Mesenchymal stem cell (in vitro differentiated cells and primary cell): Measurements from ENCODE around the gene GIPC2.
"Not testable (repeated sequence)": the region's sequence is repeated elsewhere in the genome, so short reads cannot be mapped to it uniquely, and the experiment has no call there.

Experiments used
- DNase-seq: peaks from one replicate; pipeline ENCODE4 v3.0.0-alpha.2; 2013
- H2AFZ ChIP-seq: one replicate; pipeline ENCODE4 v1.6.1; 2013; ENCODE audit warnings: low read depth, mild to moderate bottlenecking, control low read depth, inconsistent platforms, low read length, moderate library complexity
- H2AK5ac ChIP-seq: 2 replicates; pipeline ENCODE4 v1.6.1; 2013; ENCODE audit warnings: low read length, moderate library complexity, mild to moderate bottlenecking, inconsistent platforms; ENCODE audit not compliant: severe bottlenecking
- H2BK120ac ChIP-seq: one replicate; pipeline ENCODE4 v1.6.1; 2013; ENCODE audit warnings: low read depth, mild to moderate bottlenecking, inconsistent platforms, low read length, moderate library complexity
- H2BK12ac ChIP-seq, 2 experiments: one replicate each; pipeline ENCODE4 v1.6.1; 2013; ENCODE audit warnings: inconsistent platforms in 2 of 2, low read length in 2 of 2, mild to moderate bottlenecking in 2 of 2, moderate library complexity in 2 of 2, control low read depth in 1 of 2
- H2BK15ac ChIP-seq: one replicate; pipeline ENCODE4 v1.6.1; 2013; ENCODE audit warnings: mild to moderate bottlenecking, low read depth, inconsistent platforms; ENCODE audit not compliant: poor library complexity, severe bottlenecking
- H2BK5ac ChIP-seq: 2 replicates; pipeline ENCODE4 v1.6.1; 2013; ENCODE audit warnings: low read depth, mild to moderate bottlenecking, low read length, control low read depth, inconsistent platforms; ENCODE audit not compliant: poor library complexity, severe bottlenecking
- H3K14ac ChIP-seq, 2 experiments: one replicate each; pipeline ENCODE4 v1.6.1; 2013; ENCODE audit warnings: inconsistent platforms in 2 of 2, low read length in 2 of 2, control low read depth in 1 of 2, mild to moderate bottlenecking in 1 of 2, moderate library complexity in 1 of 2
- H3K18ac ChIP-seq, 2 experiments: one replicate each; pipeline ENCODE4 v1.6.1; 2013; ENCODE audit warnings: inconsistent platforms in 2 of 2, low read length in 2 of 2, control low read depth in 1 of 2, low read depth in 1 of 2, mild to moderate bottlenecking in 1 of 2
- H3K23ac ChIP-seq, 2 experiments: one replicate each; pipeline ENCODE4 v1.6.1; 2013; ENCODE audit warnings: inconsistent platforms in 2 of 2, low read length in 2 of 2, mild to moderate bottlenecking in 2 of 2, moderate library complexity in 2 of 2, control low read depth in 1 of 2
- H3K27ac ChIP-seq: 2 replicates; pipeline ENCODE4 v1.5.1; 2013; ENCODE audit warnings: mild to moderate bottlenecking, moderate library complexity, low read length, control low read depth, inconsistent platforms; ENCODE audit not compliant: poor library complexity, severe bottlenecking
- H3K27me3 ChIP-seq, 2 experiments: 2 replicates each; pipeline versions ENCODE4 v1.6.1 to v1.7.0; 2013; ENCODE audit warnings: low read length in 2 of 2, mild to moderate bottlenecking in 2 of 2, moderate library complexity in 2 of 2, control low read depth in 1 of 2, inconsistent platforms in 1 of 2; ENCODE audit not compliant: control insufficient read depth in 1 of 2, insufficient read depth in 1 of 2
- H3K36me3 ChIP-seq, 2 experiments: 2 replicates each; pipeline versions ENCODE4 v1.6.1 to v1.7.0; 2013; ENCODE audit warnings: low read length in 2 of 2, control low read depth in 1 of 2, inconsistent platforms in 1 of 2, low read depth in 1 of 2, mild to moderate bottlenecking in 1 of 2; ENCODE audit not compliant: insufficient read depth in 2 of 2, control insufficient read depth in 1 of 2
- H3K4ac ChIP-seq, 2 experiments: one replicate each; pipeline ENCODE4 v1.6.1; 2013; ENCODE audit warnings: inconsistent platforms in 2 of 2, low read length in 2 of 2, mild to moderate bottlenecking in 2 of 2, moderate library complexity in 2 of 2, control low read depth in 1 of 2, low read depth in 1 of 2
- H3K4me1 ChIP-seq: 2 replicates; pipeline ENCODE4 v1.6.1; 2013; ENCODE audit warnings: low read depth, low read length, control low read depth; ENCODE audit not compliant: control insufficient read depth, insufficient read depth
- H3K4me2 ChIP-seq: 2 replicates; pipeline ENCODE4 v1.6.1; 2013; ENCODE audit warnings: low read length, mild to moderate bottlenecking, inconsistent platforms; ENCODE audit not compliant: poor library complexity, severe bottlenecking
- H3K4me3 ChIP-seq, 2 experiments: 2 replicates each; pipeline versions ENCODE4 v1.5.1 to v1.7.0; 2013; ENCODE audit warnings: low read length in 2 of 2, mild to moderate bottlenecking in 2 of 2, control low read depth in 1 of 2, low read depth in 1 of 2; ENCODE audit not compliant: insufficient read depth in 1 of 2
- H3K79me1 ChIP-seq: replicated peaks from 2 replicates; pipeline ENCODE4 v1.6.1; 2013; ENCODE audit warnings: mild to moderate bottlenecking, control low read depth, low read length, inconsistent platforms; ENCODE audit not compliant: poor library complexity, severe bottlenecking
- H3K9ac ChIP-seq: 2 replicates; pipeline ENCODE4 v1.7.0; 2013; ENCODE audit warnings: mild to moderate bottlenecking, low read length, moderate library complexity
- H3K9me3 ChIP-seq: 2 replicates; pipeline ENCODE4 v1.7.0; 2013; ENCODE audit warnings: mild to moderate bottlenecking, low read length; ENCODE audit not compliant: control insufficient read depth
- H4K8ac ChIP-seq: one replicate; pipeline ENCODE4 v1.6.1; 2013; ENCODE audit warnings: inconsistent platforms, mild to moderate bottlenecking, low read length, moderate library complexity
- H4K91ac ChIP-seq: one replicate; pipeline ENCODE4 v1.6.1; 2013; ENCODE audit warnings: mild to moderate bottlenecking, low read length, inconsistent platforms
- WGBS: methylation state at CpG from one replicate; pipeline ENCODE4 v1.1.7; 2013; ENCODE audit warnings: mixed read lengths; 5-methylcytosine and 5-hydroxymethylcytosine counted together

Gene GIPC2

GRCh38 chr1:78021134-78021533, 24.6 kb upstream of the GIPC2 start:
- not testable (repeated sequence) for H3K18ac ChIP-seq, H2BK5ac ChIP-seq, H3K27ac ChIP-seq, H3K4me2 ChIP-seq, H3K4me1 ChIP-seq, H3K4me3 ChIP-seq, DNase-seq, H3K4ac ChIP-seq, H4K8ac ChIP-seq, H3K27me3 ChIP-seq, H2BK12ac ChIP-seq, H2BK15ac ChIP-seq, H3K23ac ChIP-seq, H2AK5ac ChIP-seq, H3K9ac ChIP-seq, H2BK120ac ChIP-seq, H2AFZ ChIP-seq, H3K14ac ChIP-seq, H3K9me3 ChIP-seq, H3K79me1 ChIP-seq, H4K91ac ChIP-seq
- 83% methylated on average over 3 of the region's 4 CpGs for WGBS
- peaks cover 0 to 28% of the 10 kb centered on the region in 2 experiments for H3K36me3 ChIP-seq

GRCh38 chr1:78029793-78030192, 16.0 kb upstream of the GIPC2 start:
- Histone ChIP-seq H2BK5ac (no peak overlapping the region), H2BK15ac (no peak overlapping the region), H3K27ac (no peak overlapping the region), H3K27me3 (no peaks in the 10 kb centered on the region), H3K23ac (no peak overlapping the region), H3K4ac (no peak overlapping the region), H3K36me3 (no peaks in the 10 kb centered on the region), H3K4me2 (no peak overlapping the region), H2BK12ac (no peak overlapping the region), H4K8ac (no peak overlapping the region), H3K4me1 (no peaks in the 10 kb centered on the region), H3K4me3 (no peak overlapping the region), H2BK120ac (no peak overlapping the region), H3K9ac (no peak overlapping the region), H3K79me1 (no peaks in the 10 kb centered on the region), H3K18ac (no peak overlapping the region), H4K91ac (no peak overlapping the region), H3K9me3 (no peaks in the 10 kb centered on the region), H3K14ac (no peak overlapping the region), H2AFZ (no peak overlapping the region), H2AK5ac (no peak overlapping the region)
- WGBS, result 69% methylated on average over 3 of the region's 4 CpGs
- no peak for DNase-seq

GRCh38 chr1:78032996-78033796, 12.6 kb upstream of the GIPC2 start:
- WGBS, result 82% methylated on average over 4 of the region's 4 CpGs
- Histone ChIP-seq H3K27me3 (no peaks in the 10 kb centered on the region), H3K23ac (no peak overlapping the region), H3K36me3 (no peaks in the 10 kb centered on the region), H2AK5ac (no peak overlapping the region), H3K9ac (no peak overlapping the region), H3K79me1 (no peaks in the 10 kb centered on the region), H2BK120ac (no peak overlapping the region), H3K18ac (no peak overlapping the region), H3K27ac (no peak overlapping the region), H2AFZ (no peak overlapping the region), H2BK15ac (no peak overlapping the region), H3K4me3 (no peak overlapping the region), H2BK12ac (no peak overlapping the region), H4K91ac (no peak overlapping the region), H3K4me1 (no peaks in the 10 kb centered on the region), H3K9me3 (no peaks in the 10 kb centered on the region), H3K14ac (no peak overlapping the region), H3K4ac (no peak overlapping the region), H4K8ac (no peak overlapping the region), H3K4me2 (no peak overlapping the region), H2BK5ac (no peak overlapping the region)
- no peak for DNase-seq

- no peak for DNase-seq
- H4K8ac ChIP-seq, result no peak overlapping the region
- no peak overlapping the region for H3K23ac ChIP-seq
- H2BK12ac ChIP-seq, result no peak overlapping the region
- no peak overlapping the region for H4K91ac ChIP-seq
- no peaks in the 10 kb centered on the region for H3K9me3 ChIP-seq
- H3K27me3 ChIP-seq, result no peaks in the 10 kb centered on the region
- H2AFZ ChIP-seq, result no peak overlapping the region
- no peak overlapping the region for H2BK15ac ChIP-seq
- H2BK120ac ChIP-seq, result no peak overlapping the region
- no peak overlapping the region for H3K14ac ChIP-seq
- H3K79me1 ChIP-seq, result no peaks in the 10 kb centered on the region
- H3K4me2 ChIP-seq, result no peak overlapping the region
- WGBS, result 95% methylated on average over 3 of the region's 3 CpGs
- no peaks in the 10 kb centered on the region for H3K4me1 ChIP-seq
- H3K9ac ChIP-seq, result no peak overlapping the region
- H2BK5ac ChIP-seq, result no peak overlapping the region
- H2AK5ac ChIP-seq, result no peak overlapping the region
- H3K4me3 ChIP-seq, result no peak overlapping the region
- H3K4ac ChIP-seq, result no peak overlapping the region
- H3K18ac ChIP-seq, result no peak overlapping the region
- no peak overlapping the region for H3K27ac ChIP-seq
- no peaks in the 10 kb centered on the region for H3K36me3 ChIP-seq
Measured at GRCh38 chr1:78033797-78034172, 12.0 kb upstream of the GIPC2 start.
